OCI-LY7 (cell line): ENCODE results near the gene EHBP1. TPM values are rescaled to one million over a fixed set of nuclear protein-coding genes. Genes with fewer than 3 reads are reported as not detected.

ENCODE experiments used
- BruUV-seq: library from RNA; stranded (reverse); fragments of 400-500 nt; replicated peaks from 2 replicates; lab custom pipeline; 2021; lab: Mats Ljungman, UMichigan
- CTCF ChIA-PET: fragments of 300-600 bp; sonication (Branson Sonifier 250); formaldehyde crosslinking; loops from one replicate; lab custom pipeline; 2022; ENCODE audit warnings: antibody characterized with exemption; ENCODE audit not compliant: unreplicated experiment; lab: Charles Lee
- POLR2A ChIA-PET: fragments of 300-600 bp; sonication (Branson Sonifier 250); formaldehyde crosslinking; loops from one replicate; lab custom pipeline; 2022; ENCODE audit warnings: antibody characterized with exemption; lab: Charles Lee
- DNase-seq: peaks from one replicate; pipeline ENCODE4 v3.0.0-alpha.2; 2015; ENCODE audit warnings: low spot score
- H2AFZ ChIP-seq: fragments of 200-600 bp; sonication (generic), shearing (Covaris generic); 2 replicates; pipeline ENCODE4 v1.6.1; 2014; ENCODE audit warnings: mild to moderate bottlenecking, antibody characterized with exemption, low read length, moderate library complexity
- H3K27ac ChIP-seq: fragments of 200-600 bp; sonication (generic); 2 replicates; pipeline ENCODE4 v1.5.1; 2014; ENCODE audit warnings: mixed run types, low read depth, mild to moderate bottlenecking, moderate library complexity, low read length, inconsistent platforms; ENCODE audit not compliant: poor library complexity, severe bottlenecking
- H3K36me3 ChIP-seq: fragments of 200-600 bp; sonication (generic); 2 replicates; pipeline ENCODE4 v1.6.1; 2014; ENCODE audit warnings: mild to moderate bottlenecking, antibody characterized with exemption, low read length, moderate library complexity, mixed read lengths; ENCODE audit not compliant: insufficient read depth
- H3K4me1 ChIP-seq: fragments of 200-600 bp; sonication (generic); 2 replicates; pipeline ENCODE4 v1.5.1; 2014; ENCODE audit warnings: mild to moderate bottlenecking, low read length; ENCODE audit not compliant: insufficient read depth, poor library complexity, severe bottlenecking
- H3K4me2 ChIP-seq: fragments of 200-600 bp; sonication (generic); 2 replicates; pipeline ENCODE4 v1.6.1; 2014; ENCODE audit warnings: mild to moderate bottlenecking, low read length
- H3K4me3 ChIP-seq: fragments of 200-600 bp; sonication (generic); 2 replicates; pipeline ENCODE4 v1.5.1; 2014; ENCODE audit warnings: mild to moderate bottlenecking, low read depth, low read length; ENCODE audit not compliant: poor library complexity, severe bottlenecking
- H3K79me2 ChIP-seq: fragments of 200-600 bp; sonication (generic); 2 replicates; pipeline ENCODE4 v1.6.1; 2016; ENCODE audit warnings: low read depth, mild to moderate bottlenecking, low read length, moderate library complexity, mixed read lengths; ENCODE audit not compliant: insufficient read depth
- H3K9me2 ChIP-seq: fragments of 200-600 bp; sonication (generic); 2 replicates; pipeline ENCODE4 v1.6.1; 2016; ENCODE audit warnings: mild to moderate bottlenecking, low read length, mixed read lengths; ENCODE audit not compliant: insufficient read depth
- H3K9me3 ChIP-seq: fragments of 200-600 bp; sonication (generic); 2 replicates; pipeline ENCODE4 v1.6.1; 2014; ENCODE audit warnings: mild to moderate bottlenecking, mixed run types, low read length, mixed read lengths
- H4K20me1 ChIP-seq: fragments of 200-600 bp; sonication (generic); 2 replicates; pipeline ENCODE4 v1.6.1; 2014; ENCODE audit warnings: mild to moderate bottlenecking, antibody characterized with exemption, low read length, moderate library complexity, mixed read lengths; ENCODE audit not compliant: insufficient read depth
- EZH2phosphoT487 ChIP-seq: fragments of 200-600 bp; sonication (generic); IDR thresholded peaks from 2 replicates; pipeline ENCODE4 v1.6.1; 2018; ENCODE audit warnings: low read depth, borderline replicate concordance, mild to moderate bottlenecking, mixed run types, antibody characterized with exemption, low read length, moderate library complexity, mixed read lengths
- intact Hi-C: fragments of 100-400 bp; cut with micrococcal nuclease; formaldehyde crosslinking; loops from one replicate; pipeline ENCODE4 v1.10.0; 2022; ENCODE audit not compliant: unreplicated experiment
- total RNA-seq, 2 experiments: library from RNA; depleted of rRNA in 1 of 2; stranded (reverse); fragments of >200 nt in 1 of 2; shearing (Covaris generic) in 1 of 2; gene quantifications; 2 replicates each; pipeline ENCODE4 v1.2.3, GENCODE V29; 2014 to 2022
- TF ChIP-seq, protein P1 (sequence below): fragments of 200-600 bp; sonication (generic); conservative IDR thresholded peaks from 2 replicates; pipeline ENCODE4 v1.5.1; 2014; ENCODE audit warnings: mild to moderate bottlenecking, antibody characterized with exemption, low read length, moderate library complexity, mixed read lengths

Gene EHBP1
- total RNA-seq, 2 experiments from 2014 or later: 26.8 to 34.1 TPM

DNA sequence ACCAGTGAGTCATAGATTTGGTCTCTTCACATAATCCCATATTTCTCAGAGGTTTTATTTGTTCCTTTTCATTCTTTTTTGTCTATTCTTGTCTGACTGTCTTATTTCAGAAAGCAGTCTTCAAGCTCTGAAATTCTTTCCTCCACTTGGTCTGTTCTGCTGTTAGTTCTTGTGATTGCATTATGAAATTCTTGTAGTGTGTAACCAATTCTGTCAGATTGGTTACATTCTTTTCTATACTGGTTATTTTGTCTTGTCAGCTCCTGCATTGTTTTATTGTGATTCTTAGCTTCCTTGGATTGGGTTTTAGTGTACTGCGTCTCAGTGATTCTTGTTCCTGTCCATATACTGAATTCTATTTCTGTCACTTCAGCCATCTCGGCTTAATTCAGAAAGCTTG, 18.6 kb downstream of the EHBP1 start:
- Histone ChIP-seq H3K4me3 (no peak overlapping the region), H3K4me2 (no peak overlapping the region), H3K79me2 (peaks cover 24% of the 10 kb centered on the region; the same call in 1 of the 2 replicates), H4K20me1 (no peaks in the 10 kb centered on the region), H2AFZ (no peak overlapping the region), H3K9me3 (no peaks in the 10 kb centered on the region), H3K4me1 (no peaks in the 10 kb centered on the region), H3K27ac (no peak overlapping the region), H3K36me3 (no peaks in the 10 kb centered on the region), H3K9me2 (no peaks in the 10 kb centered on the region)
- TF ChIP-seq EZH2phosphoT487: no peak
- TF ChIP-seq, protein P1, sequence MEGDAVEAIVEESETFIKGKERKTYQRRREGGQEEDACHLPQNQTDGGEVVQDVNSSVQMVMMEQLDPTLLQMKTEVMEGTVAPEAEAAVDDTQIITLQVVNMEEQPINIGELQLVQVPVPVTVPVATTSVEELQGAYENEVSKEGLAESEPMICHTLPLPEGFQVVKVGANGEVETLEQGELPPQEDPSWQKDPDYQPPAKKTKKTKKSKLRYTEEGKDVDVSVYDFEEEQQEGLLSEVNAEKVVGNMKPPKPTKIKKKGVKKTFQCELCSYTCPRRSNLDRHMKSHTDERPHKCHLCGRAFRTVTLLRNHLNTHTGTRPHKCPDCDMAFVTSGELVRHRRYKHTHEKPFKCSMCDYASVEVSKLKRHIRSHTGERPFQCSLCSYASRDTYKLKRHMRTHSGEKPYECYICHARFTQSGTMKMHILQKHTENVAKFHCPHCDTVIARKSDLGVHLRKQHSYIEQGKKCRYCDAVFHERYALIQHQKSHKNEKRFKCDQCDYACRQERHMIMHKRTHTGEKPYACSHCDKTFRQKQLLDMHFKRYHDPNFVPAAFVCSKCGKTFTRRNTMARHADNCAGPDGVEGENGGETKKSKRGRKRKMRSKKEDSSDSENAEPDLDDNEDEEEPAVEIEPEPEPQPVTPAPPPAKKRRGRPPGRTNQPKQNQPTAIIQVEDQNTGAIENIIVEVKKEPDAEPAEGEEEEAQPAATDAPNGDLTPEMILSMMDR: no peak
- intact Hi-C loops: no loop called here
- BruUV-seq: no TSS peak
- ChIA-PET POLR2A (no interaction called here), CTCF (no interaction called here)
- DNase-seq: no peak

DNA sequence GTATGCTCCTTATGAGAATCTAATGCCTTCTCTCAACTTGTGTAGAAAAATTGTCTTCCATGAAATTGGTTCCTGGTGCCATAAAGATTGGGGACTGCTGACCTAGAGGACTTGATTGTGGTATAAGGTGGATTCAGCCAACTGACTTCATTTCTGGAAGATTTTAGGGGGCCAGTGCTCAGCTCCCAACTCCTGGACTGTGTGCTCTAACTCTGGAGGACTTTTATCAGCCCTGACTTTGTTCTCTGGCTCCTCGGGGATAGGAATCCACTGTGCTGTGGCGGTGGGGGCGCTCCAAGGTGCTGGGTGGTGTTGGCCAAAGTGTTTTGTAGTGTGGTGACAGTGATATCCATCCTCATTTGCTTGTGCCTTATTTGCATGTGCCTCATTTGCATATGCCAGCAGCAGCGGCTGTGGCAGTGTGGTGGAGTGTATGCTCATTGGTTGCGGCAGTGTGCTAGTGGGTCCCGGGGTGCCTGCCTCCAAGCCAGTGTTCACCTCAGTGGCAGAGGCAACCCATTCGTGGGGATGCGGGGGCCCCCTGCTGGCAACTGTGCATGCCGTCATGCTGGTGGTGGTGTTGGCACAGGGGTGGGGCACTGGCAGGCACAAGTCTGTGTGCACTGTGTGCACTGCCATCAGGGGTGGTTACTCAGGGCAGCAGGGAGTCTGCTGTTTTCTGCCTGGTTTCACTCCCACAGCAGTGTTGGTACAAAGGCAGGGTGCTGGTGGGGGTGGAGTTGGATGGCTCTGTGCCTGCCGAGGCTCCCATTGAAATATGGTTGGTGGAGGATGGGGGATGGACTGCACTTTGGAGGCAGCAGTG, 19.6 kb downstream of the EHBP1 start:
- no peaks in the 10 kb centered on the region for H3K9me2 ChIP-seq
- TF ChIP-seq EZH2phosphoT487: no peak
- TF ChIP-seq, protein P1: peak; percentile 63
- H4K20me1 ChIP-seq: no peaks in the 10 kb centered on the region
- H3K36me3 ChIP-seq: no peaks in the 10 kb centered on the region
- H2AFZ ChIP-seq: no peak overlapping the region
- H3K79me2 ChIP-seq: peaks cover 24% of the 10 kb centered on the region; the same call in 1 of the 2 replicates
- DNase-seq: peak; percentile 15
- intact Hi-C loops: no loop called here
- POLR2A ChIA-PET: no interaction called here
- no peak overlapping the region for H3K4me3 ChIP-seq
- no peak overlapping the region for H3K4me2 ChIP-seq
- no peaks in the 10 kb centered on the region for H3K4me1 ChIP-seq
- CTCF ChIA-PET: no interaction called here
- BruUV-seq: no TSS peak
- H3K27ac ChIP-seq: no peak overlapping the region
- H3K9me3 ChIP-seq: no peaks in the 10 kb centered on the region

DNA sequence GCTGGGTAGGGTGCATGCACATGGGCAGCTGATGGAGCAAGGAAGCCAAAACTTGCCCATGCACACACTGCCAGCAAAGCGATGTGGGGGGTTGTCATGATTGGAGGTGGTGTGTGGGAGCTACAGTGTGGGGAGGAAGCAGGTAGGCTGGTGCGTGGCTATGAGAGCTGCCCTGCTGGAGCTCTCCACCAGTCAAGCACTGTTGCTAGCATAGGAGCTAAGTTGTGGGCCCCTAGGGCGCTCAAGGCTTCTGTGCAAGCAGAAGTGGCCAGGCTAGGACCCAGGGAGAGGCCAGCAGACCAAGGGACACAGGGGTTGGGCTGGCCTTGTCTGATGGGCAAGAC, 20.2 kb downstream of the EHBP1 start:
- DNase-seq: no peak
- no peaks in the 10 kb centered on the region for H3K9me2 ChIP-seq
- TF ChIP-seq, protein P1: no peak
- TF ChIP-seq EZH2phosphoT487: no peak
- H3K27ac ChIP-seq: no peak overlapping the region
- H3K36me3 ChIP-seq: no peaks in the 10 kb centered on the region
- no peaks in the 10 kb centered on the region for H4K20me1 ChIP-seq
- BruUV-seq: no TSS peak
- H3K4me3 ChIP-seq: no peak overlapping the region
- H3K4me1 ChIP-seq: no peaks in the 10 kb centered on the region
- peaks cover 18% of the 10 kb centered on the region; the same call in 1 of the 2 replicates for H3K79me2 ChIP-seq
- no peak overlapping the region for H2AFZ ChIP-seq
- CTCF ChIA-PET: no interaction called here
- H3K9me3 ChIP-seq: no peaks in the 10 kb centered on the region
- no peak overlapping the region for H3K4me2 ChIP-seq
- intact Hi-C loops: no loop called here
- POLR2A ChIA-PET: no interaction called here
